Nephron progenitor cell (in vitro differentiated cells): Measurements from ENCODE around the gene PRLR.
"Not testable (repeated sequence)": the region's sequence is repeated elsewhere in the genome, so short reads cannot be mapped to it uniquely, and the experiment has no call there.

Experiments used
- DNase-seq: peaks from one replicate; pipeline ENCODE4 v3.0.0; 2021
- H3K27ac Mint-ChIP-seq: 2 replicates; pipeline ENCODE4 v1.8.0; 2021; ENCODE audit warnings: mild to moderate bottlenecking, moderate library complexity, mixed read lengths
- H3K27me3 Mint-ChIP-seq: 2 replicates; pipeline ENCODE4 v1.8.0; 2021; ENCODE audit warnings: mild to moderate bottlenecking, low read depth, mixed read lengths; ENCODE audit not compliant: poor library complexity
- H3K36me3 Mint-ChIP-seq: 2 replicates; pipeline ENCODE4 v1.8.0; 2021; ENCODE audit warnings: low read depth, mixed read lengths
- H3K4me1 Mint-ChIP-seq: 2 replicates; pipeline ENCODE4 v1.8.0; 2021; ENCODE audit warnings: mixed read lengths
- H3K4me3 Mint-ChIP-seq: 2 replicates; pipeline ENCODE4 v1.8.0; 2021; ENCODE audit warnings: mild to moderate bottlenecking, moderate library complexity, mixed read lengths
- H3K9me3 Mint-ChIP-seq: 2 replicates; pipeline ENCODE4 v1.8.0; 2021; ENCODE audit warnings: mild to moderate bottlenecking, moderate library complexity, mixed read lengths
- CTCF ChIP-seq: fragments of 200-600 bp; sonication (generic); IDR thresholded peaks from 2 replicates; pipeline ENCODE4 v1.5.0; 2021; ENCODE audit warnings: antibody characterized with exemption

Gene PRLR

GRCh38 chr5:35042781-35043180 is 187.5 kb downstream of the PRLR start:
- no peak for DNase-seq
- H3K27ac Mint-ChIP-seq, result no peak overlapping the region
- H3K9me3 Mint-ChIP-seq, result no peaks in the 10 kb centered on the region
- no peaks in the 10 kb centered on the region for H3K36me3 Mint-ChIP-seq
- H3K4me3 Mint-ChIP-seq, result no peak overlapping the region
- TF ChIP-seq CTCF, result no peak
- H3K27me3 Mint-ChIP-seq, result peaks cover 11% of the 10 kb centered on the region
- peaks cover 18% of the 10 kb centered on the region for H3K4me1 Mint-ChIP-seq

- Mint-ChIP-seq H3K9me3 (no peaks in the 10 kb centered on the region), H3K4me3 (no peak overlapping the region), H3K27me3 (peaks cover 11% of the 10 kb centered on the region), H3K36me3 (no peaks in the 10 kb centered on the region), H3K27ac (no peak overlapping the region), H3K4me1 (peaks cover 25% of the 10 kb centered on the region)
- DNase-seq, result no peak
- TF ChIP-seq CTCF, result no peak
These were observed 189.0 kb downstream of the PRLR start for GRCh38 chr5:35041261-35041660.

- no peak overlapping the region for H3K27ac Mint-ChIP-seq
- H3K4me3 Mint-ChIP-seq, result no peak overlapping the region
- H3K9me3 Mint-ChIP-seq, result peaks cover 3% of the 10 kb centered on the region
- peaks cover 8% of the 10 kb centered on the region for H3K27me3 Mint-ChIP-seq
- H3K4me1 Mint-ChIP-seq, result peaks cover 35% of the 10 kb centered on the region
- H3K36me3 Mint-ChIP-seq, result no peaks in the 10 kb centered on the region
- TF ChIP-seq CTCF, result no peak
- no peak for DNase-seq
These were observed 191.4 kb downstream of the PRLR start for GRCh38 chr5:35038891-35039290.

GRCh38 chr5:35036536-35036935 is 193.8 kb downstream of the PRLR start:
- Mint-ChIP-seq H3K9me3 (peaks cover 3% of the 10 kb centered on the region), H3K4me1 (peaks cover 36% of the 10 kb centered on the region), H3K27ac (peak overlapping the region; percentile 56), H3K27me3 (peaks cover 11% of the 10 kb centered on the region), H3K4me3 (no peak overlapping the region), H3K36me3 (no peaks in the 10 kb centered on the region)
- DNase-seq, result no peak
- TF ChIP-seq CTCF, result no peak

- H3K27me3 Mint-ChIP-seq, result peaks cover 11% of the 10 kb centered on the region
- not testable (repeated sequence) for DNase-seq, H3K4me3 Mint-ChIP-seq, H3K9me3 Mint-ChIP-seq, H3K36me3 Mint-ChIP-seq, H3K27ac Mint-ChIP-seq
- peaks cover 42% of the 10 kb centered on the region for H3K4me1 Mint-ChIP-seq
These were observed 194.4 kb downstream of the PRLR start for GRCh38 chr5:35035929-35036328.

- Mint-ChIP-seq H3K4me1 (peaks cover 43% of the 10 kb centered on the region), H3K27ac (no peak overlapping the region), H3K9me3 (peaks cover 3% of the 10 kb centered on the region), H3K36me3 (no peaks in the 10 kb centered on the region), H3K4me3 (no peak overlapping the region), H3K27me3 (peaks cover 11% of the 10 kb centered on the region)
- DNase-seq, result no peak
- no peak for TF ChIP-seq CTCF
These were observed 195.0 kb downstream of the PRLR start for GRCh38 chr5:35035271-35035670.
